ENCODE results near the gene TYK2. TPM values are rescaled to one million over a fixed set of nuclear protein-coding genes. Genes with fewer than 3 reads are reported as not detected.

Gene TYK2
- total and polyA plus RNA-seq, 2 of the 13 experiments (the other 11 are each of a cell fraction or from before 2014, with no cell fraction given), result 38.8 to 60.1 TPM

DNA sequence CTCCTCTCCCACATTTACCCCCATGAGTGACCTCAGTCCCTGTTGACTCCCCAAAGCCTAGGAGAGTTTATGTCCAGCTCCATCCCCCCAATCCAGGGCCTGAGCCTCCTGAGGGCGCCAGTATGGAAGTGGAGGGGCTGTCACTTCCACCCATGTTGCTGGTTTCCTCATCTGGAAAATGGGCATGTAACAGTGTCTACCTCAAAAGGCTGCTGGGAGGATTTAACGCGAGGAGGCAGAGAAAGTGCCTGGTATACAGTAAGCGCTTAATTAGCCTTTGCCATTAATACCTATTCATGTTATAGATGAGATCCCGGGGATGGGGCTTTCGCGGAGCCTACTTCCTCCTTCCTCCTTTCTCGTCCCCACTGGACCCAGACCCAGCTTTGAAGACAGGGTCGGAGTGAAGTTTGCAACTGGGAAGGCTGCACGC, 476 bp downstream of the TYK2 start:
- intact Hi-C loops (cut with micrococcal nuclease; ENCODE audit: unreplicated experiment), result no loop called here
- no peak for ATAC-seq
- in situ Hi-C loops (cut with HindIII; ENCODE audit: extremely low pct_ligation_motif_present, low pct_unique_long_range_greater_than_20kb), result loop anchor here (5.0 kb wide), 1 partner anchor 43 kb away; the partner anchor contains the start of gene ICAM3
- no peak for TF ChIP-seq ZNF563 (CRISPR knock-in tag; IDR thresholded peaks at IDR 0.05)
- 0 out of 2 replicates have a peak, but pooled peaks have one; percentile 40 for TF ChIP-seq ZNF414 (CRISPR knock-in tag; IDR thresholded peaks at IDR 0.05)
- no peak for TF ChIP-seq PLRG1 (conservative IDR thresholded peaks at IDR 0.05)
- TF ChIP-seq ZNF724P (CRISPR knock-in tag; IDR thresholded peaks at IDR 0.05; ENCODE audit: borderline replicate concordance), result no peak
- TF ChIP-seq ETV6 (CRISPR knock-in tag; conservative IDR thresholded peaks at IDR 0.05), result no peak
- no peak for TF ChIP-seq RXRA (CRISPR knock-in tag; IDR thresholded peaks at IDR 0.05)
- TF ChIP-seq ZSCAN12 (CRISPR knock-in tag; IDR thresholded peaks at IDR 0.05), result no peak
- TF ChIP-seq, protein P1, sequence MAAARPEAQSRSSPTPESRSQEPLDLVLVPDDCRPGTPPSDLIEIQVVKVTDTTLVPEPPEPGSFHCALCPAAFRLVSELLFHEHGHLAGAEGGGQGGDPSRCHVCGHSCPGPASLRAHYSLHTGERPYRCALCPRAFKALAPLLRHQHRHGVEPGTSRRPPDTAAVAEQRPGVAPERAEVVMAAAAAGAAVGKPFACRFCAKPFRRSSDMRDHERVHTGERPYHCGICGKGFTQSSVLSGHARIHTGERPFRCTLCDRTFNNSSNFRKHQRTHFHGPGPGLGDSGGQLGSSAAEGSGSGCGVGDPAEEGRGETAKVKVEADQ (CRISPR knock-in tag; IDR thresholded peaks at IDR 0.05; ENCODE audit: borderline replicate concordance), result 0 out of 2 replicates have a peak, but pooled peaks have one; percentile 4
- 0 out of 2 replicates have a peak, but pooled peaks have one; percentile 67 for TF ChIP-seq ZC3H13 (CRISPR knock-in tag; IDR thresholded peaks at IDR 0.05)
- no peak for TF ChIP-seq HCFC1 (IDR thresholded peaks at IDR 0.05; ENCODE audit: low read depth, low read length)
- TF ChIP-seq ZBTB7A (CRISPR knock-in tag; IDR thresholded peaks at IDR 0.05), result 0 out of 2 replicates have a peak, but pooled peaks have one; percentile 38
- 0 out of 2 replicates have a peak, but pooled peaks have one; percentile 45 for TF ChIP-seq ZNF678 (CRISPR knock-in tag; IDR thresholded peaks at IDR 0.05)
- TF ChIP-seq RARA (CRISPR knock-in tag; IDR thresholded peaks at IDR 0.05), result 0 out of 2 replicates have a peak, but pooled peaks have one; percentile 5
- TF ChIP-seq NONO (IDR thresholded peaks at IDR 0.05), result no peak
- no peak for TF ChIP-seq NONO (CRISPR knock-in tag; conservative IDR thresholded peaks at IDR 0.05)
- peak; percentile 76 for TF ChIP-seq ZMYM2 (CRISPR knock-in tag; IDR thresholded peaks at IDR 0.05)
- TF ChIP-seq ZNF326 (CRISPR knock-in tag; IDR thresholded peaks at IDR 0.05; ENCODE audit: borderline replicate concordance), result no peak
- 0 out of 2 replicates have a peak, but pooled peaks have one; percentile 6 for TF ChIP-seq ZNF230 (CRISPR knock-in tag; IDR thresholded peaks at IDR 0.05)
- peak; percentile 96 for TF ChIP-seq ZNF629 (CRISPR knock-in tag; conservative IDR thresholded peaks at IDR 0.05)
- TF ChIP-seq ZNF572 (CRISPR knock-in tag; IDR thresholded peaks at IDR 0.05), result 0 out of 2 replicates have a peak, but pooled peaks have one; percentile 7
- peak; percentile 52; the same call in 1 of the 2 replicates for TF ChIP-seq HOXA7 (CRISPR knock-in tag; IDR thresholded peaks at IDR 0.05)
- TF ChIP-seq ZMYM3 (CRISPR knock-in tag; IDR thresholded peaks at IDR 0.05), result peak; percentile 78
- TF ChIP-seq KLF6 (CRISPR knock-in tag; IDR thresholded peaks at IDR 0.05), result 0 out of 2 replicates have a peak, but pooled peaks have one; percentile 12
- TF ChIP-seq MTERF4 (CRISPR knock-in tag; IDR thresholded peaks at IDR 0.05), result peak; percentile 70; the same call in 1 of the 2 replicates
- 0 out of 2 replicates have a peak, but pooled peaks have one; percentile 4 for TF ChIP-seq MIER3 (CRISPR knock-in tag; IDR thresholded peaks at IDR 0.05; ENCODE audit: borderline replicate concordance)

More for the DNA sequence above, 476 bp downstream of the TYK2 start:
- Histone ChIP-seq H3K36me3 (replicated peaks in 1 of 2; ENCODE audit: control insufficient read depth in 1 of 2, insufficient read depth in 2 of 2, low read length in 2 of 2) (peaks cover 5 to 9% of the 10 kb centered on the region in 2 experiments; a peak in 3 of 5 replicates), H3K27ac (ENCODE audit: extremely low read length, insufficient read depth, low read length) (peak overlapping the region; percentile 59), H4K20me1 (ENCODE audit: insufficient read depth, low read length) (no peaks in the 10 kb centered on the region), H2AFZ (ENCODE audit: low read length) (peak overlapping the region; percentile 68), H3K4me1 (ENCODE audit: insufficient read depth, low read length) (peaks cover 38% of the 10 kb centered on the region), H3K9me3 (ENCODE audit: low read length) (no peaks in the 10 kb centered on the region), H3K9ac (ENCODE audit: insufficient read depth, low read depth, low read length) (peak overlapping the region; percentile 82), H3K4me3 (replicated peaks in 1 of 3; ENCODE audit: insufficient read depth in 1 of 3, low read depth in 2 of 3, low read length in 3 of 3) (peak overlapping the region; percentile 90 to 98 (median 91)), H3K79me2 (ENCODE audit: insufficient read depth, low read length) (peaks cover 8% of the 10 kb centered on the region), H3K27me3 (ENCODE audit: control insufficient read depth in 1 of 2, insufficient read depth in 2 of 2, low read length in 2 of 2) (no peaks in the 10 kb centered on the region; a peak in 1 of 5 replicates), H3K4me2 (ENCODE audit: low read depth, low read length) (peak overlapping the region; percentile 90)
- CTCF ChIA-PET (ENCODE audit: low intra/inter-chr PET ratio, low total read pairs), result no interaction called here
- TSS peak; percentile 96 for BruUV-seq (replicated peaks)
- WGBS (ENCODE audit: low lambda C conversion rate), result 0% methylated on average over 7 of the region's 10 CpGs
- FAIRE-seq, result no peak
- POLR2A ChIA-PET, result interaction anchor here (0.8 to 3.9 kb wide), 15 partner anchors 9 to 185 kb away, joined by 3 to 61 read pairs (median 6); partner anchors contain the start of genes CDC37, DNMT1, FDX2 and ICAM1
- DNase-seq (ENCODE audit: low spot score), result no peak
